CD4-positive, alpha-beta T cell (primary cell): ENCODE measurements around the gene CEP350. TPM values are rescaled to one million over a fixed set of nuclear protein-coding genes. Genes with fewer than 3 reads are reported as not detected.

Source experiments
- ATAC-seq: fragments of 200-7000 bp; cut with Tn5 transposase; one replicate; pipeline ENCODE4 v1.10.0; 2022; ENCODE audit warnings: mild to moderate bottlenecking; ENCODE audit not compliant: poor library complexity
- CTCF ChIA-PET: fragments of 350-600 bp; sonication (Branson Sonifier 250); formaldehyde crosslinking; loops from one replicate; lab custom pipeline; 2021; ENCODE audit warnings: antibody characterized with exemption, inconsistent platforms; lab: Charles Lee
- POLR2A ChIA-PET: fragments of 350-600 bp; sonication (Branson Sonifier 250); formaldehyde crosslinking; loops from one replicate; lab custom pipeline; 2021; ENCODE audit warnings: antibody characterized with exemption, inconsistent platforms; lab: Charles Lee
- DNase-seq, 14 experiments: peaks; one replicate each; pipeline ENCODE4 v3.0.0-alpha.2; 2013 to 2020; ENCODE audit warnings: mixed read lengths in 2 of 14
- H3K27ac ChIP-seq, 2 donors: one replicate each; pipeline versions ENCODE4 v1.5.1 to v1.7.0; 2013; ENCODE audit warnings: low read length in 2 of 2, low read depth in 1 of 2, mild to moderate bottlenecking in 1 of 2
- H3K27me3 ChIP-seq, 2 experiments: 1 replicate in 1 of 2; 2 replicates in 1 of 2; pipeline versions ENCODE4 v1.6.1 to v1.7.0; 2013; ENCODE audit warnings: low read length in 2 of 2, control low read depth in 1 of 2, mild to moderate bottlenecking in 1 of 2, moderate library complexity in 1 of 2; ENCODE audit not compliant: insufficient read depth in 2 of 2, control insufficient read depth in 1 of 2
- H3K36me3 ChIP-seq: one replicate; pipeline ENCODE4 v1.6.1; 2013; ENCODE audit warnings: low read length, control low read depth; ENCODE audit not compliant: insufficient read depth
- H3K4me1 ChIP-seq: one replicate; pipeline ENCODE4 v1.6.1; 2013; ENCODE audit warnings: low read length, control low read depth; ENCODE audit not compliant: insufficient read depth
- H3K4me3 ChIP-seq: one replicate; pipeline ENCODE4 v1.5.1; 2013; ENCODE audit warnings: mild to moderate bottlenecking, low read length, moderate library complexity
- H3K9me3 ChIP-seq, 2 experiments: 1 replicate in 1 of 2; 2 replicates in 1 of 2; pipeline versions ENCODE4 v1.6.1 to v1.7.0; 2013; ENCODE audit warnings: low read length in 2 of 2, mild to moderate bottlenecking in 2 of 2, control low read depth in 1 of 2, moderate library complexity in 1 of 2; ENCODE audit not compliant: control insufficient read depth in 1 of 2, insufficient read depth in 1 of 2
- H3K27ac Mint-ChIP-seq: one replicate; pipeline ENCODE4 v1.8.0; 2020; ENCODE audit warnings: mixed read lengths
- H3K27me3 Mint-ChIP-seq: one replicate; pipeline ENCODE4 v1.8.0; 2021; ENCODE audit warnings: mixed read lengths
- H3K36me3 Mint-ChIP-seq: one replicate; pipeline ENCODE4 v1.8.0; 2021; ENCODE audit warnings: low read depth, mixed read lengths
- H3K4me1 Mint-ChIP-seq: one replicate; pipeline ENCODE4 v1.8.0; 2021; ENCODE audit warnings: low read depth, mixed read lengths
- H3K4me3 Mint-ChIP-seq: one replicate; pipeline ENCODE4 v1.8.0; 2020; ENCODE audit warnings: mild to moderate bottlenecking, mixed read lengths
- H3K9me3 Mint-ChIP-seq: one replicate; pipeline ENCODE4 v1.8.0; 2020; ENCODE audit warnings: mixed read lengths
- CTCF ChIP-seq: fragments of 200-600 bp; IDR thresholded peaks from one replicate; pipeline ENCODE4 v1.8.0; 2022; ENCODE audit warnings: antibody characterized with exemption, mild to moderate bottlenecking
- intact Hi-C, 2 experiments: fragments of 100-400 bp; cut with DNase I in 1 of 2; cut with micrococcal nuclease in 1 of 2; formaldehyde crosslinking; loops; one replicate each; pipeline versions ENCODE4 v1.15.1 to v1.9.0; 2023 to 2025; cut with DNase I, micrococcal nuclease
- total RNA-seq, 174 experiments: library from RNA in 2 of 174; stranded (reverse) in 2 of 174; gene quantifications; one replicate each; pipeline ENCODE4 v1.2.3 and lab custom pipeline; 2021 to 2026

CEP350 gene
- total RNA-seq, 2 experiments from 2014 or later: 45.5 to 51.4 TPM

- DNase-seq: no peak
- Histone ChIP-seq H3K4me1 (no peaks in the 10 kb centered on the region), H3K36me3 (peaks cover 59% of the 10 kb centered on the region), H3K9me3 (no peaks in the 10 kb centered on the region), H3K27ac (no peak overlapping the region), H3K4me3 (no peak overlapping the region), H3K27me3 (no peaks in the 10 kb centered on the region)
- ChIA-PET CTCF (no interaction called here), POLR2A (no interaction called here)
- H3K27ac Mint-ChIP-seq: no peak overlapping the region
- H3K9me3 Mint-ChIP-seq: no peaks in the 10 kb centered on the region
- H3K4me1 Mint-ChIP-seq: peaks cover 4% of the 10 kb centered on the region
- intact Hi-C loops: loop anchor here in 1 of 2 experiments (2.0 to 5.0 kb wide), 2 partner anchors 162 to 323 kb away; no protein-coding TSS in a partner anchor
- no peak overlapping the region for H3K4me3 Mint-ChIP-seq
- H3K36me3 Mint-ChIP-seq: peaks cover 72% of the 10 kb centered on the region
- no peak for ATAC-seq
- H3K27me3 Mint-ChIP-seq: no peaks in the 10 kb centered on the region
- TF ChIP-seq CTCF: no peak
Observed at GRCh38 chr1:180029524-180030135, 75.0 kb downstream of the CEP350 start.

GRCh38 chr1:180031664-180032063 is 77.1 kb downstream of the CEP350 start:
- H3K4me1 ChIP-seq: no peaks in the 10 kb centered on the region
- H3K36me3 Mint-ChIP-seq: peaks cover 80% of the 10 kb centered on the region
- H3K27me3 Mint-ChIP-seq: no peaks in the 10 kb centered on the region
- H3K27ac Mint-ChIP-seq: no peak overlapping the region
- intact Hi-C loops: no loop called here
- ChIA-PET POLR2A (no interaction called here), CTCF (interaction anchor here (0.7 to 1.3 kb wide), 2 partner anchors 10 to 164 kb away, joined by 3 to 4 read pairs; no protein-coding TSS in a partner anchor)
- no peak overlapping the region for H3K4me3 Mint-ChIP-seq
- no peak for ATAC-seq
- no peak overlapping the region for H3K27ac ChIP-seq
- no peak overlapping the region for H3K4me3 ChIP-seq
- peaks cover 63% of the 10 kb centered on the region for H3K36me3 ChIP-seq
- no peak for DNase-seq
- no peak for TF ChIP-seq CTCF
- H3K9me3 ChIP-seq: no peaks in the 10 kb centered on the region
- H3K4me1 Mint-ChIP-seq: peaks cover 4% of the 10 kb centered on the region
- H3K27me3 ChIP-seq: no peaks in the 10 kb centered on the region
- H3K9me3 Mint-ChIP-seq: no peaks in the 10 kb centered on the region

- ChIA-PET CTCF (no interaction called here), POLR2A (no interaction called here)
- Mint-ChIP-seq H3K27me3 (no peaks in the 10 kb centered on the region), H3K9me3 (no peaks in the 10 kb centered on the region), H3K4me1 (peaks cover 4% of the 10 kb centered on the region), H3K36me3 (peaks cover 89% of the 10 kb centered on the region), H3K4me3 (no peak overlapping the region), H3K27ac (no peak overlapping the region)
- no peak for ATAC-seq
- intact Hi-C loops: no loop called here
- DNase-seq: no peak
- Histone ChIP-seq H3K4me1 (no peaks in the 10 kb centered on the region), H3K4me3 (no peak overlapping the region), H3K27ac (no peak overlapping the region), H3K36me3 (peaks cover 61% of the 10 kb centered on the region), H3K9me3 (no peaks in the 10 kb centered on the region), H3K27me3 (no peaks in the 10 kb centered on the region)
- no peak for TF ChIP-seq CTCF
Observed at GRCh38 chr1:180033390-180033789, 78.8 kb downstream of the CEP350 start.
